Ectodermal cell (in vitro differentiated cells): ENCODE results near the gene PPP5C.
"Not testable (repeated sequence)": the region's sequence is repeated elsewhere in the genome, so short reads cannot be mapped to it uniquely, and the experiment has no call there.

Source experiments
- H3K27ac ChIP-seq: 2 replicates; pipeline ENCODE4 v1.7.0; 2013; ENCODE audit warnings: mild to moderate bottlenecking, low read depth, low read length; ENCODE audit not compliant: insufficient read depth, poor library complexity, severe bottlenecking
- H3K27me3 ChIP-seq: 2 replicates; pipeline ENCODE4 v1.7.0; 2013; ENCODE audit warnings: mild to moderate bottlenecking, low read length; ENCODE audit not compliant: insufficient read depth, control insufficient read depth, poor library complexity, severe bottlenecking
- H3K36me3 ChIP-seq: one replicate; pipeline ENCODE4 v1.7.0; 2013; ENCODE audit warnings: low read length; ENCODE audit not compliant: control insufficient read depth, insufficient read depth
- H3K4me1 ChIP-seq: one replicate; pipeline ENCODE4 v1.7.0; 2013; ENCODE audit warnings: low read length; ENCODE audit not compliant: control insufficient read depth, insufficient read depth
- H3K4me3 ChIP-seq: 2 replicates; pipeline ENCODE4 v1.7.0; 2013; ENCODE audit warnings: low read depth, low read length, control low read depth; ENCODE audit not compliant: insufficient read depth
- H3K9me3 ChIP-seq: 2 replicates; pipeline ENCODE4 v1.7.0; 2013; ENCODE audit warnings: mild to moderate bottlenecking, low read length, moderate library complexity; ENCODE audit not compliant: control insufficient read depth
- WGBS, 2 experiments: methylation state at CpG; one replicate each; pipeline ENCODE4 v1.1.7; 2013; ENCODE audit warnings: missing lambda C conversion rate in 2 of 2; 5-methylcytosine and 5-hydroxymethylcytosine counted together

Gene PPP5C

GRCh38 chr19:46429999-46430398 is 83.1 kb downstream of the PPP5C start:
- 75 to 82% methylated on average over 4 of the region's 4 CpGs for WGBS, 2 experiments
- H3K36me3 ChIP-seq = no peaks in the 10 kb centered on the region
- H3K27ac ChIP-seq = no peak overlapping the region
- H3K9me3 ChIP-seq = no peaks in the 10 kb centered on the region
- H3K27me3 ChIP-seq = peaks cover 24% of the 10 kb centered on the region
- H3K4me1 ChIP-seq = peaks cover 3% of the 10 kb centered on the region
- no peak overlapping the region for H3K4me3 ChIP-seq

DNA sequence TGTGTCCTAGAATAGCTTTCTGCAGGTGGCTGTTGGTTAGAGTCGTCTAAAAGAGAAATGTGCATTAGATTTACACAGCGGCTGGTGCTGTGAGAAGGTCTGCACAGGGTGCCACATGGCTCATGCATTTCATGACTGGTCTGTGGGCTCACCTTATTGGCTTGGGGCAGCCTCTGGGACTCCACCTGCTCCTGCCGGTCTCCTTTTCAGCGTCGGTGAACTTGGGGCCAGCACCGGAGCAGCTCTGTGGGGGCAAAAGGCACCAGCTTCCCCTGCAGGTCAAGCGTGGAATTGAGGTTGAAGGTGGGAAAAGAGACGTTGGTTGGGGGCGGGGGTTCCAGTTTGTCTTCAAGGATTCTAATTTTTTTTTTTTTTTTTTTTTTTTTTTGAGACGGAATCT is 84.9 kb downstream of the PPP5C start:
- peaks cover 2% of the 10 kb centered on the region for H3K4me1 ChIP-seq
- no peak overlapping the region for H3K27ac ChIP-seq
- WGBS, 2 experiments = 51 to 54% methylated on average over 10 of the region's 10 CpGs

GRCh38 chr19:46433470-46433869 is 86.6 kb downstream of the PPP5C start:
- not testable (repeated sequence) for H3K9me3 ChIP-seq, H3K27me3 ChIP-seq, H3K4me3 ChIP-seq, H3K36me3 ChIP-seq, H3K27ac ChIP-seq, H3K4me1 ChIP-seq
- WGBS, 2 experiments = 75% methylated on average over 7 of the region's 7 CpGs

More for the DNA sequence above, 84.9 kb downstream of the PPP5C start:
- Histone ChIP-seq H3K4me3 (no peak overlapping the region), H3K9me3 (no peaks in the 10 kb centered on the region), H3K36me3 (no peaks in the 10 kb centered on the region), H3K27me3 (peaks cover 23% of the 10 kb centered on the region)

GRCh38 chr19:46435009-46435408 is 88.1 kb downstream of the PPP5C start:
- Histone ChIP-seq H3K27me3 (no peaks in the 10 kb centered on the region), H3K4me3 (no peak overlapping the region), H3K4me1 (no peaks in the 10 kb centered on the region), H3K27ac (no peak overlapping the region), H3K9me3 (no peaks in the 10 kb centered on the region), H3K36me3 (no peaks in the 10 kb centered on the region)
- 78 to 84% methylated on average over 6 of the region's 6 CpGs for WGBS, 2 experiments

GRCh38 chr19:46435689-46436088 is 88.8 kb downstream of the PPP5C start:
- not testable (repeated sequence) for H3K36me3 ChIP-seq, H3K4me3 ChIP-seq, H3K27me3 ChIP-seq, H3K27ac ChIP-seq, H3K4me1 ChIP-seq, H3K9me3 ChIP-seq
- WGBS, 2 experiments = 88 to 91% methylated on average over 4 of the region's 4 CpGs
